GM12878 (cell line): Measurements from ENCODE around the gene CCS. TPM values are rescaled to one million over a fixed set of nuclear protein-coding genes. Genes with fewer than 3 reads are reported as not detected.

ENCODE experiments used
- ATF7 ChIP-seq: fragments of 450-650 bp; IDR thresholded peaks from 2 replicates; pipeline ENCODE4 v1.6.1; 2016; ENCODE audit warnings: low read depth, mild to moderate bottlenecking
- BHLHE40 ChIP-seq, 2 experiments: fragments of 450-650 bp in 1 of 2; IDR thresholded peaks; 2 replicates each; pipeline ENCODE4 v1.6.1; 2011 to 2017; ENCODE audit warnings: low read depth in 2 of 2, borderline replicate concordance in 1 of 2, improper control_type of control experiment in 1 of 2, low read length in 1 of 2, mild to moderate bottlenecking in 1 of 2
- CBFB ChIP-seq: IDR thresholded peaks from 2 replicates; pipeline ENCODE4 v1.6.1; 2016; ENCODE audit warnings: antibody characterized with exemption, low read depth
- CHD4 ChIP-seq: fragments of 200-600 bp; sonication (generic); IDR thresholded peaks from 2 replicates; pipeline ENCODE4 v1.6.1; 2016; ENCODE audit warnings: mild to moderate bottlenecking
- EGR1 ChIP-seq, 2 experiments: IDR thresholded peaks; 1 replicate in 1 of 2; 2 replicates in 1 of 2; pipeline ENCODE4 v1.6.1; 2011 to 2012; ENCODE audit warnings: low read depth in 2 of 2, low read length in 2 of 2, borderline replicate concordance in 1 of 2, mild to moderate bottlenecking in 1 of 2, moderate library complexity in 1 of 2
- FOXK2 ChIP-seq: fragments of 450-650 bp; IDR thresholded peaks from 2 replicates; pipeline ENCODE4 v1.6.1; 2017; ENCODE audit warnings: mild to moderate bottlenecking, moderate library complexity
- HCFC1 ChIP-seq: fragments of 150-350 bp; IDR thresholded peaks from 2 replicates; pipeline ENCODE4 v1.6.1; 2014; ENCODE audit warnings: low read length
- HDAC6 ChIP-seq: fragments of 200-600 bp; sonication (generic); IDR thresholded peaks from one replicate; pipeline ENCODE4 v1.8.0; 2017; ENCODE audit warnings: antibody characterized with exemption; ENCODE audit not compliant: unreplicated experiment
- MXI1 ChIP-seq: fragments of 150-350 bp; IDR thresholded peaks from 2 replicates; pipeline ENCODE4 v1.6.1; 2011; ENCODE audit warnings: low read depth, mild to moderate bottlenecking, inconsistent platforms, low read length, improper control_type of control experiment
- NFYA ChIP-seq: IDR thresholded peaks from 2 replicates; pipeline ENCODE4 v1.6.1; 2011; ENCODE audit warnings: low read depth, mild to moderate bottlenecking, low read length, improper control_type of control experiment, borderline replicate concordance
- POLR2A ChIP-seq: IDR thresholded peaks from 2 replicates; pipeline ENCODE4 v1.6.1; 2011; ENCODE audit warnings: low read depth, mild to moderate bottlenecking, low read length
- POLR2AphosphoS2 ChIP-seq: IDR thresholded peaks from 2 replicates; pipeline ENCODE4 v1.6.1; 2011; ENCODE audit warnings: low read depth, mild to moderate bottlenecking, low read length, improper control_type of control experiment, moderate library complexity
- POLR2AphosphoS5 ChIP-seq: IDR thresholded peaks from 2 replicates; pipeline ENCODE4 v1.6.1; 2011; ENCODE audit warnings: mild to moderate bottlenecking, low read length, inconsistent platforms
- POU2F2 ChIP-seq: IDR thresholded peaks from 3 replicates; pipeline ENCODE4 v1.6.1; 2011; ENCODE audit warnings: low read depth, mild to moderate bottlenecking, low read length, borderline replicate concordance
- SIN3A ChIP-seq: IDR thresholded peaks from 2 replicates; pipeline ENCODE4 v1.6.1; 2012; ENCODE audit warnings: low read depth, low read length, improper control_type of control experiment
- SMAD1 ChIP-seq: fragments of 450-650 bp; IDR thresholded peaks from 2 replicates; pipeline ENCODE4 v1.6.1; 2018; ENCODE audit warnings: mild to moderate bottlenecking, low read depth; ENCODE audit not compliant: partially characterized antibody
- SRF ChIP-seq, 2 experiments: IDR thresholded peaks; 2 replicates each; pipeline ENCODE4 v1.6.1; 2011; ENCODE audit warnings: low read depth in 2 of 2, low read length in 2 of 2, mild to moderate bottlenecking in 1 of 2, moderate library complexity in 1 of 2
- YY1 ChIP-seq: IDR thresholded peaks from 2 replicates; pipeline ENCODE4 v1.6.1; 2011; ENCODE audit warnings: low read depth, mild to moderate bottlenecking, low read length
- ZNF24 ChIP-seq: fragments of 450-650 bp; IDR thresholded peaks from 2 replicates; pipeline ENCODE4 v1.6.1; 2017; ENCODE audit warnings: antibody characterized with exemption, mild to moderate bottlenecking
- ZNF274 ChIP-seq: IDR thresholded peaks from one replicate; pipeline ENCODE4 v1.8.0; 2011; ENCODE audit not compliant: insufficient read length, insufficient read depth
- polyA plus RNA-seq, 11 experiments: library from polyadenylated mRNA; depleted of rRNA in 4 of 11; unstranded in 6 of 11; stranded (reverse) in 5 of 11; fragments of >200 nt; fragmentation: Nextera tagmentation in 4 of 11; fragmentation: Illumina TruSeq in 1 of 11; extraction: Ambion mirVana in 4 of 11; extraction: Trizol in 1 of 11; gene quantifications; 1 replicate in 1 of 11; 2 replicates in 10 of 11; pipeline versions ENCODE4 v1.2.1 to v1.2.3, GENCODE V29; 2011 to 2016; ENCODE audit warnings: inconsistent platforms in 2 of 11, missing spikeins in 2 of 11, low read depth in 1 of 11
- total RNA-seq, 4 experiments: library from RNA; depleted of rRNA in 3 of 4; stranded (reverse); fragments of >200 nt in 3 of 4; fragmentation: Illumina TruSeq in 1 of 4; extraction: Trizol in 1 of 4; gene quantifications; 2 replicates each; pipeline versions ENCODE4 v1.2.1 to v1.2.3, GENCODE V29; 2013 to 2021
- TF ChIP-seq, protein P1 (sequence below): fragments of 450-650 bp; formaldehyde crosslinking; IDR thresholded peaks from 2 replicates; pipeline ENCODE4 v1.4.0; 2022; ENCODE audit warnings: mild to moderate bottlenecking, moderate library complexity
- TF ChIP-seq, protein P2 (sequence below): IDR thresholded peaks from 2 replicates; pipeline ENCODE4 v1.6.1; 2011; ENCODE audit warnings: low read depth, mild to moderate bottlenecking, low read length, moderate library complexity, borderline replicate concordance; ENCODE audit errors: extremely low read depth

The CCS gene
- total and polyA plus RNA-seq, 10 of the 15 experiments (the other 5 are each of a cell fraction or from before 2014, with no cell fraction given) = 1.5 to 44.2 (median 30.6) TPM

DNA sequence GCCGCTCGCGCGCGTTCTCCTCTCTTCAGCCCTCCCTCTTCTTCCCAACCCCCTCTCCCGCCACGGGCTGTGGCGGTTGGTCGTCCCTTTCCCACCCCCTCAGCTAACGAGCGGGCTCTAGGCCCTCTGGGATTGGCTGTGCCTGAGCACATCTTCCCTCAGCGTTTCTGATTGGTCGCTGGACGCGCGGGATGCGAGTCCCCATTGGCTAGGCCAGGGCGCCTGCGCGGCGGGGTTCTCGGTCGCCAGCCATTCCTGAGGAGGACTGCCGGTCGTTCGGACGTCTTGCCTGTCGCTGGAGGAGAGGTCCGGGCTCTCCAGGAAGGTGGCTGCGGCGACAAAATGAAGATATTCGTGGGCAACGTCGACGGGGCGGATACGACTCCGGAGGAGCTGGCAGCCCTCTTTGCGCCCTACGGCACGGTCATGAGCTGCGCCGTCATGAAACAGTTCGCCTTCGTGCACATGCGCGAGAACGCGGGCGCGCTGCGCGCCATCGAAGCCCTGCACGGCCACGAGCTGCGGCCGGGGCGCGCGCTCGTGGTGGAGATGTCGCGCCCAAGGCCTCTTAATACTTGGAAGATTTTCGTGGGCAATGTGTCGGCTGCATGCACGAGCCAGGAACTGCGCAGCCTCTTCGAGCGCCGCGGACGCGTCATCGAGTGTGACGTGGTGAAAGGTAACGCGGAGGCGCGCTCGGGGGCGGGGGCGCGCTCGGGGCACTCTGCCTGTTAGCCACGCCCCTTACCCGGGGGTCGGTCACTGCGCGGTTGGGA is 23.6 kb downstream of the CCS start, which contains the start of gene RBM14 (continued):
- TF ChIP-seq, protein P1, sequence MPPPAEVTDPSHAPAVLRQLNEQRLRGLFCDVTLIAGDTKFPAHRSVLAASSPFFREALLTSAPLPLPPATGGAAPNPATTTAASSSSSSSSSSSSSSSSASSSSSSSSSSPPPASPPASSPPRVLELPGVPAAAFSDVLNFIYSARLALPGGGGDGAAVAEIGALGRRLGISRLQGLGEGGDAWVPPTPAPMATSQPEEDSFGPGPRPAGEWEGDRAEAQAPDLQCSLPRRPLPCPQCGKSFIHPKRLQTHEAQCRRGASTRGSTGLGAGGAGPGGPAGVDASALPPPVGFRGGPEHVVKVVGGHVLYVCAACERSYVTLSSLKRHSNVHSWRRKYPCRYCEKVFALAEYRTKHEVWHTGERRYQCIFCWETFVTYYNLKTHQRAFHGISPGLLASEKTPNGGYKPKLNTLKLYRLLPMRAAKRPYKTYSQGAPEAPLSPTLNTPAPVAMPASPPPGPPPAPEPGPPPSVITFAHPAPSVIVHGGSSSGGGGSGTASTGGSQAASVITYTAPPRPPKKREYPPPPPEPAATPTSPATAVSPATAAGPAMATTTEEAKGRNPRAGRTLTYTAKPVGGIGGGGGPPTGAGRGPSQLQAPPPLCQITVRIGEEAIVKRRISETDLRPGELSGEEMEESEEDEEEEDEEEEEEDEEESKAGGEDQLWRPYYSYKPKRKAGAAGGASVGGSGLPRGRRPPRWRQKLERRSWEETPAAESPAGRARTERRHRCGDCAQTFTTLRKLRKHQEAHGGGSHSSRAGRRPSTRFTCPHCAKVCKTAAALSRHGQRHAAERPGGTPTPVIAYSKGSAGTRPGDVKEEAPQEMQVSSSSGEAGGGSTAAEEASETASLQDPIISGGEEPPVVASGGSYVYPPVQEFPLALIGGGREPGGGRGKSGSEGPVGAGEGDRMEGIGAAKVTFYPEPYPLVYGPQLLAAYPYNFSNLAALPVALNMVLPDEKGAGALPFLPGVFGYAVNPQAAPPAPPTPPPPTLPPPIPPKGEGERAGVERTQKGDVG (CRISPR knock-in tag) = no peak
- TF ChIP-seq ATF7 = peak; percentile 31; the same call in 1 of the 2 replicates
- TF ChIP-seq CHD4 = no peak
- TF ChIP-seq ZNF274 = no peak
- TF ChIP-seq BHLHE40 (IDR thresholded peaks at IDR 0.05; ENCODE audit: borderline replicate concordance in 1 of 2, low read depth in 2 of 2, low read length in 1 of 2) = peak; percentile 34 to 78; a peak in 3 of 4 replicates
- TF ChIP-seq HDAC6 = peak; percentile 34
- no peak for TF ChIP-seq FOXK2
- TF ChIP-seq EGR1 (IDR thresholded peaks at IDR 0.05; ENCODE audit: borderline replicate concordance in 1 of 2, low read depth in 2 of 2, low read length in 2 of 2) = peak in 1 of 2 experiments; percentile 60; a peak in 2 of 3 replicates
- peak; percentile 99 for TF ChIP-seq POLR2AphosphoS5
- no peak for TF ChIP-seq SRF (IDR thresholded peaks at IDR 0.05; ENCODE audit: low read depth in 2 of 2, low read length in 2 of 2)
- TF ChIP-seq NFYA = peak; percentile 40; the same call in 1 of the 2 replicates
- no peak for TF ChIP-seq SMAD1
- TF ChIP-seq HCFC1 = peak; percentile 39; the same call in 1 of the 2 replicates
- peak; percentile 100 for TF ChIP-seq POLR2A
- peak; percentile 94 for TF ChIP-seq CBFB
- peak; percentile 90 for TF ChIP-seq YY1
- TF ChIP-seq, protein P2, sequence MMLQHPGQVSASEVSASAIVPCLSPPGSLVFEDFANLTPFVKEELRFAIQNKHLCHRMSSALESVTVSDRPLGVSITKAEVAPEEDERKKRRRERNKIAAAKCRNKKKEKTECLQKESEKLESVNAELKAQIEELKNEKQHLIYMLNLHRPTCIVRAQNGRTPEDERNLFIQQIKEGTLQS = no peak
- TF ChIP-seq ZNF24 = no peak
- TF ChIP-seq MXI1 = peak; percentile 82
- TF ChIP-seq POU2F2 = peak; percentile 81; the same call in 2 of the 3 replicates
- TF ChIP-seq SIN3A = peak; percentile 18; the same call in 1 of the 2 replicates
- TF ChIP-seq POLR2AphosphoS2 = peak; percentile 98
